ENCODE measurements around the gene GDE1. TPM values are rescaled to one million over a fixed set of nuclear protein-coding genes. Genes with fewer than 3 reads are reported as not detected.

The GDE1 gene
- total and polyA plus RNA-seq, 8 donors: 27.8 to 80.0 (median 39.8) TPM

DNA sequence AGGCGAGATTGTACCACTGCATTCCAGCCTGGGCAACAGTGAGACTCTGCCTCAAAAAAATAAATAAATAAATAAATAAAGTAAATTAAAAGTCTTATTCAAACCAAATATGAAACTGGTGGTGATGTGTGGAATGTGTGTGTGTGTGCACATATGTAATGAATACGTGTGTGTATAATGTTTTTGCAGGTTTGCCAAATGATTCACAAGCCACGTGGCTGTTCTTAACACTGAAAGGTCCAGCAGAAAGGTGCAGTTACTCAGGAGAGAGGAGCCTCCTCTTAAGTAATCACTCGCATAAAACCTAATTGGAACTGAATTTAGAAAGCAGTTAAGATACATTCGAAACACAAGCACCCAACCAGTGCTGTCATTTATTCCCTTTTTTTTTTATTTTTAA lies 22.9 kb downstream of the GDE1 start:
- Histone ChIP-seq H3K36me3 (peaks cover 35 to 96% (median 86%) of the 10 kb centered on the region in 4 donors), H3K4me3 (no peak overlapping the region), H3K27me3 (no peaks in the 10 kb centered on the region), H3K4me1 (no peaks in the 10 kb centered on the region), H3K9me3 (no peaks in the 10 kb centered on the region), H3K27ac (peak overlapping the region in 1 of 5 donors; percentile 70)
- intact Hi-C loops (cut with DNase I; ENCODE audit: low total_unique reads): no loop called here
- TF ChIP-seq POLR2AphosphoS5 (IDR thresholded peaks at IDR 0.05) (no peak), POLR2A (IDR thresholded peaks at IDR 0.05) (no peak), EP300 (IDR thresholded peaks at IDR 0.05) (no peak)
- TF ChIP-seq, protein P1, sequence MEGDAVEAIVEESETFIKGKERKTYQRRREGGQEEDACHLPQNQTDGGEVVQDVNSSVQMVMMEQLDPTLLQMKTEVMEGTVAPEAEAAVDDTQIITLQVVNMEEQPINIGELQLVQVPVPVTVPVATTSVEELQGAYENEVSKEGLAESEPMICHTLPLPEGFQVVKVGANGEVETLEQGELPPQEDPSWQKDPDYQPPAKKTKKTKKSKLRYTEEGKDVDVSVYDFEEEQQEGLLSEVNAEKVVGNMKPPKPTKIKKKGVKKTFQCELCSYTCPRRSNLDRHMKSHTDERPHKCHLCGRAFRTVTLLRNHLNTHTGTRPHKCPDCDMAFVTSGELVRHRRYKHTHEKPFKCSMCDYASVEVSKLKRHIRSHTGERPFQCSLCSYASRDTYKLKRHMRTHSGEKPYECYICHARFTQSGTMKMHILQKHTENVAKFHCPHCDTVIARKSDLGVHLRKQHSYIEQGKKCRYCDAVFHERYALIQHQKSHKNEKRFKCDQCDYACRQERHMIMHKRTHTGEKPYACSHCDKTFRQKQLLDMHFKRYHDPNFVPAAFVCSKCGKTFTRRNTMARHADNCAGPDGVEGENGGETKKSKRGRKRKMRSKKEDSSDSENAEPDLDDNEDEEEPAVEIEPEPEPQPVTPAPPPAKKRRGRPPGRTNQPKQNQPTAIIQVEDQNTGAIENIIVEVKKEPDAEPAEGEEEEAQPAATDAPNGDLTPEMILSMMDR (IDR thresholded peaks at IDR 0.05): no peak
- WGBS, 5 donors: 48 to 69% (median 53%) methylated on average over 5 of the region's 5 CpGs
- DNase-seq: no peak

DNA sequence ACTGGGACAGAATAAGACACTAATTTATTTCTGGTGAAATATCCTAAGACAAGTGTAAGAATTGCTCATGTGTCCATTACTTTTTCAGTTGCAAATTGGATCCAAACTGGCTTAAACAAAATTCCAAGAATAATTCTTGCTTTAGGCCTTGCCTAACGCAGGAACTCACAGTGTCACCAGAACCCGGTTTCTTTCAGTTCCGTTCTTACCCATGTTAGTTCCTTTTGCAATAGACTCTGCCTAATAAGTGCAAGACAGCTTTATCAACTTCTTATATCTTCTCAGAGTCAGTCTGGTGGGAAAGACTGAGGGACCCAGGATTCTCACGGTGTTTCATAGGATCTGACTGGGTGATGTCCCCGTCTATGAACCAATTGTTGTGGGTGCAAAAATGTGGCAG lies 24.7 kb downstream of the GDE1 start:
- H3K4me1 ChIP-seq: no peaks in the 10 kb centered on the region
- intact Hi-C loops (cut with DNase I; ENCODE audit: low total_unique reads): no loop called here
- H3K27me3 ChIP-seq: no peaks in the 10 kb centered on the region
- TF ChIP-seq POLR2A (IDR thresholded peaks at IDR 0.05) (no peak), EP300 (IDR thresholded peaks at IDR 0.05) (no peak), POLR2AphosphoS5 (IDR thresholded peaks at IDR 0.05) (no peak)
- TF ChIP-seq, protein P1 (IDR thresholded peaks at IDR 0.05): no peak
- H3K9me3 ChIP-seq: no peaks in the 10 kb centered on the region
- H3K4me3 ChIP-seq: no peak overlapping the region
- no peak overlapping the region for H3K27ac ChIP-seq
- H3K36me3 ChIP-seq: peaks cover 26 to 95% (median 79%) of the 10 kb centered on the region in 4 donors
- DNase-seq: no peak
- 67 to 84% (median 82%) methylated on average over 5 of the region's 5 CpGs for WGBS, 5 donors

DNA sequence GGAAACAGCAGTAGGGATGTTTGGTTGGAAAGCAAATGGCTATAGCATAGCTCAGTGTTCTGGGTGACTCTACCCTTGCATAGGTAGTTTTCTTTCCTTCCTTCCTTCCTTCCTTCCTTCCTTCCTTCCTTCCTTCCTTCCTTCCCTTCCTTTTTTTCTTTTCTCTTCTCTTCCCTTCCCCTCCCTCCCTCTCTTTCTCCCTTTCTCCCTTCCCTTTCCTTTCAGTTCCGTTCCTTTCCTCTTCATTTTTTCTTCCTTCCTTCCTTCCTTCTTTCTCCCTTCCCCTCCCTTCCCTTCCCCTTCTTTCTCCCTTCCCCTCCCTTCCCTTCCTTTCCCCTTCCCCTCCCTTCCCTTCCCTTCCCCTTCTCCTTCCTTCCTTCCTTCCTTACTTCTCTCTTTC lies 31.3 kb downstream of the GDE1 start:
- intact Hi-C loops (cut with DNase I; ENCODE audit: low total_unique reads): no loop called here
- WGBS, 5 donors: 67 to 94% (median 81%) methylated on average over 1 of the region's 1 CpG
- Histone ChIP-seq H3K4me3 (no peak overlapping the region), H3K4me1 (peaks cover 0 to 18% (median 7%) of the 10 kb centered on the region in 4 donors), H3K9me3 (no peaks in the 10 kb centered on the region), H3K27me3 (no peaks in the 10 kb centered on the region), H3K36me3 (peaks cover 3 to 72% (median 40%) of the 10 kb centered on the region in 4 donors), H3K27ac (no peak overlapping the region)
- DNase-seq: no peak
- TF ChIP-seq EP300 (IDR thresholded peaks at IDR 0.05): no peak
- TF ChIP-seq POLR2AphosphoS5 (IDR thresholded peaks at IDR 0.05): no peak
- TF ChIP-seq POLR2A (IDR thresholded peaks at IDR 0.05): no peak

DNA sequence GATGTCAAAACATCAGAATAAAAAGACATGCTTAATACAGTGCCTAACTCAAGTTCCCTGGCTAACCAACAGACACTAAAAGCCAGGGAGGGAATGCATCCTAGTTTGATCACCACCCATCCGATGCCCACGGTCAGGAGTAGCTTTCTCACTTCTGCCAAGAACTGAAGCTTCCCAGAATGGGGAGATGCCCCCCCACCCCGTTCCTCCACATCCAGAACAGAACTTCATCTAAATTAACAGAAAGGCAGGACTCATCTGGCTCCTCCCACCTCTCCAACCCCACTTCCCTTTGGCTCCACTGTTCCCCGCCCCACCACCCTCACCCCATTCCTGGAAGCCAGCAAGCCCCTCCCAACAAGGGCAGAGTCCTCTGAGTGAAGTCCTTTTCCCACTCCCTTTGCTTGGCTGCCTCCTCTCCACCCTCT lies 33.7 kb downstream of the GDE1 start:
- peak; percentile 46 to 81 for DNase-seq
- Histone ChIP-seq H3K36me3 (peaks cover 0 to 73% (median 36%) of the 10 kb centered on the region in 4 donors), H3K27ac (peak overlapping the region; percentile 50 to 70 (median 67)), H3K27me3 (no peaks in the 10 kb centered on the region), H3K4me3 (no peak overlapping the region), H3K4me1 (peaks cover 0 to 18% (median 7%) of the 10 kb centered on the region in 4 donors), H3K9me3 (no peaks in the 10 kb centered on the region)
- TF ChIP-seq EP300 (IDR thresholded peaks at IDR 0.05) (no peak), POLR2A (IDR thresholded peaks at IDR 0.05) (no peak), POLR2AphosphoS5 (IDR thresholded peaks at IDR 0.05) (no peak)
- TF ChIP-seq, protein P1 (IDR thresholded peaks at IDR 0.05): no peak
- WGBS, 5 donors: 33 to 61% (median 39%) methylated on average over 4 of the region's 4 CpGs
- intact Hi-C loops (cut with DNase I; ENCODE audit: low total_unique reads): no loop called here

DNA sequence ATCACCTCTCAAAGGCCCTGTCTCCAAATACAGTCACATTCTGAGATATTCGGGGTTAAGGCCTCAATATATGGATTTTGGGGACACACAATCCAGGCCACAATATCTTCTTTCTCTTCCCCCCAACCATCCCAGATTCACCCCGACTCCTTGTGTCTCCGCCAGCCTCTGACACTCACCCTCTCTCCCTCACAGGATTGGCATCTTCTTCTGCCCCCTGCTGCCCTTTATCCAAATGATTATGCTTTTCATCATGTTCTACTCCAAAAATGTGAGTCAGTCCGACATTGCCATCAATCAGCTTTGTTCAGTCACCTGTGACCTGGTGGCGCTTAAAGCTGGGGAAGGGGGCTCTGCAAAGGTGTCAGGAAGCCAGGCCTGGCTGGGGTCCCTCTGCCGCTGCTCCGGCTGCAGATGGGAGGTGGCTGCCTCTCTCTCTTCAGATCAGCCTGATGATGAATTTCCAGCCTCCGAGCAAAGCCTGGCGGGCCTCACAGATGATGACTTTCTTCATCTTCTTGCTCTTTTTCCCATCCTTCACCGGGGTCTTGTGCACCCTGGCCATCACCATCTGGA lies 35.1 kb downstream of the GDE1 start:
- WGBS, 5 donors: 85 to 88% (median 86%) methylated on average over 10 of the region's 10 CpGs
- peak overlapping the region in 1 of 5 donors; percentile 70 for H3K27ac ChIP-seq
- H3K27me3 ChIP-seq: no peaks in the 10 kb centered on the region
- intact Hi-C loops (cut with DNase I; ENCODE audit: low total_unique reads): no loop called here
- no peak for DNase-seq
- H3K9me3 ChIP-seq: no peaks in the 10 kb centered on the region
- no peak overlapping the region for H3K4me3 ChIP-seq
- H3K4me1 ChIP-seq: peaks cover 0 to 18% (median 7%) of the 10 kb centered on the region in 4 donors
- peaks cover 0 to 73% (median 38%) of the 10 kb centered on the region in 4 donors for H3K36me3 ChIP-seq
- no peak for TF ChIP-seq EP300 (IDR thresholded peaks at IDR 0.05)
- TF ChIP-seq, protein P1 (IDR thresholded peaks at IDR 0.05): no peak
- TF ChIP-seq POLR2A (IDR thresholded peaks at IDR 0.05): no peak
- TF ChIP-seq POLR2AphosphoS5 (IDR thresholded peaks at IDR 0.05): no peak
